GM19351 (cell line): ENCODE data around the gene SLC49A3.
"Not testable (repeated sequence)": the region's sequence is repeated elsewhere in the genome, so short reads cannot be mapped to it uniquely, and the experiment has no call there.

Experiments
- ATAC-seq: cut with Tn5 transposase; IDR thresholded peaks from one replicate; pipeline ENCODE4 v1.9.1; 2021; ENCODE audit warnings: mild to moderate bottlenecking, moderate library complexity; ENCODE audit not compliant: unreplicated experiment

Gene SLC49A3

DNA sequence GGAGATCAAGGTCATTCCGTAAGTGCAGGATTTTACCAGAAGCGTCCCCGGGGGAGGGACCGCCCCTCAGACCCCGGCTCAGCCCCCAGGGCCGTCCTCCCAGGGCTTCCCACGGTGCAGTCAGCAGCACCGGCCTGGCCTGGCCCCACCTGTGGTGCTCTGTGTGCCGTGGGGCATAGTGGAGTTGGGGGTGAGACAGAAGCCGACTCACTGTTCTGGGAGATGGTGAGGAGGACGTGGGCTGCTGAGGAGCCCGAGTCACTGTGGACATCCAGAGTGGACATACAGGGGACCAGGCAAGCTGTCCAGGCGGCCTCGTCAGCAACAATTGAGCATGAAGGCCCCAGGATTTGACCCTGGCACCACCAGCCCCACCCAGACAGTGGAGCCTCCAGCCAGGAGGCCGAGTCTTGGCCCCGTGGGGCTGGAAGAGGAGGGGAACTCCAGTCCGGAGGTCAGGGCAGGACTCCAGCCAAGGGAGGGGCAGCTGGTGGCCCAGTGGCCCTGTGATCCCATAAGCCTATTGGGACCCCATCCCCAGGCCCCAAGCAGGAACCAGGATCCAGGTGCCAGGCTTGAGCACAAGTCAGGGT, 34.0 kb downstream of the SLC49A3 start:
- no peak for ATAC-seq

- no peak for ATAC-seq
These were observed 34.5 kb downstream of the SLC49A3 start for GRCh38 chr4:654503-654845.

GRCh38 chr4:653831-654502, 35.0 kb downstream of the SLC49A3 start:
- ATAC-seq, result no peak

DNA sequence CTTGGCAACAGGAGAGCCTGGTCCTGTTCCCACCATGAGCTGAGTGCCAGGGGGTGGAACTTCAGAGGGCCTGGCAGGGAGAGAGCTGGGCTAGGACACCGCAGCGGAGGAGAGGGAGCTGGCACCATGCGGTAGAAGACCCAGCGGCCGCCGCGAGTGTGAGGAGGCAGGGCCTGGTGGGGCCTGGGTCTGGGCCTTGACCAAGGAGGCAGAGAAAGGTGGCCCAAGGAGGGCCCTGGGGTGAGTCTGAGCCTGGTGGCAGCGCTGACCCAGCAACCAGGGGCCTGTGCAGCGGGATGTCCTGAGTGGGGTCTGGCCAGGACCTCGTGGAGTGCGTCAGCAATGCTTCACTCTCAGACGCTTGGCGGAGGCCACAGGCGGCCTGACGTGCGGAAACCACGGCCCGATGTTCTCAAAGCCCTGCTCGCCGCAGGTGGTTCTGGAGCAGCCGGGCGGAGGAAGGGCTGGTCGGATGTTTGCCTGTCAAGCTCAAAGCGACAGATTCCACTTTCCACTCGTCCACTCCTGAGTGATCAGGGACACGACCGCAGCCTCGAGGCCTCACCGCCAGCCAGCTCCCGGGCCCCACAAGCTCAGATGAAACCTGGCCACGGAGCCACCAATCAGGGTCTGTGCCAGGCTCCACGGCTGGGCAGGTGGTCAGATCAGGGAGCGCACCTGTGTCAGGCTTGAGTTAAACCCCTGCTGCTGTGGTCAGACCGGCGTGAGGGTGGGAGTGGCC, 35.7 kb downstream of the SLC49A3 start:
- no peak for ATAC-seq

- ATAC-seq, result no peak
These were observed 36.9 kb downstream of the SLC49A3 start for GRCh38 chr4:651884-652642.

DNA sequence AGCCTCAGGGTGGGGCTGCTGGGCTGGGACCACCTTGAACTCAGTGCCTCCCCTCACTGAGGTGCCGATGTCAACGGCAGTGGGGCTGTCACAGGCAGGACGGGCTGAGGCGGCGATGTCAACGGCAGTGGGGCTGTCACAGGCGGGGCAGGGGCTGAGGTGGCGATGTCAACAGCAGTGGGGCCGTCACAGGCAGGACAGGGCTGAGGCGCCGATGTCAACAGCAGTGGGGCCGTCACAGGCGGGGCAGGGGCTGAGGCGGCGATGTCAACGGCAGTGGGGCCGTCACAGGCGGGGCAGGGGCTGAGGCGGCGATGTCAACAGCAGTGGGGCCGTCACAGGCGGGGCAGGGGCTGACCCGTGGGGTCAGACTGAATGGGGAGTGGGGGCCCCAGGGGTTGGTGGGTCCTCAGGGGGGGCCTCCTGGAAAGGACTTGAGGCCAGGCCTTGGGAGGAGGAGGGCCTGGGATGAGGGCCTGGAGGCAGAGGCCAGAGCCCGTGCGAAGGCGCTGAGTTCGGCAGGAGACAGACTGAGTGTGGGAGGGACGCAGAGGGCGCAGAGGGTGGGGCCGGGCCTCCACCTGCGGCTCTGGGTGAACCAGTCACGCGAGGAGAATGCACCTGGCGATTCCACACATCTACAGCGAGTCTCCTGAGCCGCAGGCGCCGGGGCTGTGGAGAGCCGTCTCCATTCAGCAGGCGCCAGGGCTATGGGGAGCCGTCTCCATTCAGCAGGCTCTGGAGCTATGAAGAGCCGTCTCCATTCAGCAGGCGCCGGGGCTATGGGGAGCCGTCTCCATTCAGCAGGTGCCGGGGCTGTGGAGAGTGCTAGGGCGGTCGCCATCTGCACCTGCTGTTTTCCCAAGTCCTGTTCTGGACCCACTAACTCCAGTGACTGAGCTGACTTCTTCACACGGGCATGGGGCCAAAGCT, 37.7 kb downstream of the SLC49A3 start:
- ATAC-seq, result no peak

DNA sequence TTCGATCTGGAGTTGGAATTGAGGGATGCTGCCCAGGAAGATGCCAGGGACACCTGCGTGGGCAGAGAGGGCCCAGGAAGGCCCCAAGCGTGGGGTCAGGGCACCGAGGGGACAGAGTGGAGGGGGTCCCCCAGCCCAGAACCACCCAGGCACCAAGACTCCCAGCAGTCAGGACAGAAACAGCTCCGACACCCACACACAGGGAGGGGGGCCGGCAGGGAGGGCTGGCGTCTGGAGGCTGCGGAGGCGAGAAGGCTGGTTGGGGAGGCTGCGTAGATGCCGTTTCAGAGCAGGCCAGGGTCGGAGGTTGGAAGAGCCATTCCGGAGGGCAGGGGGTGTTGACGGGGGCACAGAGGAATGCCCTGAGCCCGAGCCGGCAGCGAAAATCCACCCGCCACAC, 38.5 kb downstream of the SLC49A3 start:
- no peak for ATAC-seq

- no peak for ATAC-seq
These were observed 39.1 kb downstream of the SLC49A3 start for GRCh38 chr4:649751-650310.

- no peak for ATAC-seq
These were observed 39.7 kb downstream of the SLC49A3 start for GRCh38 chr4:649293-649625.

DNA sequence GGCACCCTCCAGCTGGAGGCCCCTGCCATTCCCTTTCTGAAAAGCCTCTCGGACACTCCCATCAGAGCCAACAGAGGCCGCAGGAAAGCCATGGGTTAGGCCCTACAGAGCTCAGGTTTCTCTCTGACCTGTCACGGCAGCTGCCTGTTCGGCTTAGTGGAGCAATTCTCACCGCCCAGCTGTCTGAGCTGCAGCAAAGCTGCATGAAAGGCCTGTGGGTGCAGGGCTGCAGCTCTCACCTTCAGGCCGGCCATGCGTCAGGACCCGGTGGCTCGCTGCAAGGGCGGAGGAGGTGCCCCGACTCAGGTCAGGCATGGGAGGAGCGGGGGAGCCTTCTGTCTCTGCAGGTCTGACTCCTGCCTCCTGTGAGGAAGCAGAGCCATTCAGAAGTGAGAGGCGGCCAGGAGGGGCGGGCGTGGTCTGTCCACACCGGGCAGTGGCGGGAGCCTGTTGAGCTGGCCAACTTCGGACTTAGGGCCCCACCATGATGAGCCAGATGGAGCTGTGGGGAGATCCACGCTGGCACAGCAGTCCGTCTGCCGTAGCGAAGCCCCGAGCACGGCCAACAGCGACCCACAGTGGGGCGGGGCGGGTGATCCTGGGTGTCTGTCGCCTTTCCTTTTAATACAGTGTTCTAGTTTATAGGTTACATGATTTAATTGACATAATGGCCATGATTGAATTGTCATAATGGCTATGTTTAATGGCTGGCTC, 40.2 kb downstream of the SLC49A3 start:
- no peak for ATAC-seq

- ATAC-seq, result no peak
These were observed 41.5 kb downstream of the SLC49A3 start for GRCh38 chr4:647481-647880.

DNA sequence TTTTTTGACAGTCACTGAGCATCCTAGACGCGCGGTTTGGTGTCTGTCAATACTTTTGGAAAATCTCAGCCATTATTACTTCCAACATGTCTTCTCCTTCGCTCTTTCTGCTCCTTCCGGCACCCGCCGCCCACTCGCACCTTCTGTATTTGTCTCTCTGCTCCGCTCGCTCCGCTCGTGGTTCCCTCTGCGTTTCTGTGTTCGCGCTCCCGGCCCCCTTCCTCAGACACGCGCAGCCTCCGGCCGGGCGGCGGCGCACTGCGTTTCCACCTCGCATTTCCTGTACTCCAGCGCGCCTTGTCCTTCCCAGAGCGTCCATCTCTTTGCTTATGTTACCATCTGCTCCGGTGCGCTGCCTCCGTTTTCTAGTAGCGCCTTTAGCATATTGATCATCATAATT, 42.5 kb downstream of the SLC49A3 start:
- ATAC-seq, result no peak

DNA sequence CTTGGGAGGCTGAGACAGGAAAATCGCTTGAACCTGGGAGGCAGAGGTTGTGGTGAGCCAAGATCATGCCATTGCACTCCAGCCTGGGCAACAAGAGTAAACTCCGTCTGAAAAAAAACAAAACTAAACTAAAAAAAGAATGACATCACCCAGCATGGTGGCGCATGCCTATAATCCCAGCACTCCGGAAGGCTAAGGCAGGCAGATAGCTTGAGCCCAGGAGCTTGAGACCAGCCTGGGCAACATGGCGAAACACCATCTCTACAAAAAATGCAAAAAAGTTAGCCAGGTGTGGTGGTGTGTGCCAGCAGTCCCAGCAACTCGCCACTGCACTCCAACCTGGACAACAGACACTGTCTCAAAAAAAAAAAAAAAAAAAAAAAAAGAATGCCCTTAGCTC, 46.6 kb downstream of the SLC49A3 start:
- not testable (repeated sequence) for ATAC-seq

GRCh38 chr4:637536-638280, 51.2 kb downstream of the SLC49A3 start:
- ATAC-seq, result no peak

DNA sequence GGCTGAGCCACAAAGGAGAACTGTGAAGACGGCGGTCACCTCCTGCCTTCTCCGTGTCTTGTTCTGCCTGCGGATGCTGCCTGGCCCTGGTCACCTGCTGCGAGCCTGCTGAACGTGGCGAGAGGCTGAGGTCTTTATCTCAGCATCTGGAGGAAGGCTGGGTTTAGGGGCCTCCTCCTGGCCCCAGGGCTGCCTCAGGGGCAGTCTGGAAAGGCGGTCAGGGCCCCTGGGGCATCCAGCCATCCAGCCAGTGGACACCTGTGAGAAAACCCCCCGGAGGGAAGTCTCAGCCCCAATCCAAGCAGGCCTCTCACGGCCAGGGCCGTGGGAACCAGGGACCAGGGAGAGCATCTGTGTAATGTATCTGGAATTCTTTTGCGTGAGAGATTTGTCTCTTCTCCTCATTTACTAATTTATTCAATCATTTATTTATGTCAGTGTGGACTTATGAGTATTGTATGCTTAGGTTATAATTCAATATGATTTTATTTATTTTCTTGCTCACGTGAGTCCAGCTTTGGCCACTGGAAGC, 52.3 kb downstream of the SLC49A3 start:
- no peak for ATAC-seq

DNA sequence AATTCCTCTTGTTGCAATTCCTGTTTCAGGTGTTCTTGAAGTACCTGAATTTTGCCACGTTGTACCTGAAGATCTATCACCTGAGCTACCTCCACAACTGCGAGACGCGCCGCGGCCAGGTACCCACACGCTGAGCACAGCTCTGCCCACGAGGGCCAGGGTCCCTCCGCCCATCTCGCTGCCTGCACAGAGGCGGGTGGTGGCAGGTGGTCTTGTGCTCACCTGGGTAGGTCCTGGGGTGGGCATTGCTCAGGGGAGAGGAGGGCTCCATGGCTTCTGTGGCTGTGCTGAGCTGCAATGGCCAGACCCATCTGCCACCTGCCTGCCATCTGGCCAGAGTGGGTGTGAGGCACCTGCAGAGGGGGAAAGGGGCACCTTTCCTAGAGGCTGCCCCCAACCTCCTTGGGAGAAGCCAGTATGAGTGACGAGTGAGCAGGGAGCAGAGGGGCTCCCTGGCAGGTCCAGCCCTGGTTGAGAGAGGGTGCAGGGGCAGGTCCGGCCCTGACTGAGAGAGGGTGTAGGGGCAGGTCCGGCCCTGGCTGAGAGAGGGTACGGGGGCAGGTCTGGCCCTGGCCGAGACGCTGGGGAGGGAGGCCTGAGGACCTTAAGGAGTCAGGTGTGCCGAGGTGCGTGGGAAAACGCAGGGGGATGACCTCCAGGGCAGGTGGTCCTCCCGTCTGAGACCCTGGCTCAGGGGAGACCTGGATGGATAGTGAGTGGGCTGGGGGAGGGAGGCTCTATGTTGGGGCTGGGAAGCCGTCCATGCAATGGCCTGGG, 52.9 kb downstream of the SLC49A3 start:
- no peak for ATAC-seq

- ATAC-seq, result not testable (repeated sequence)
These were observed 53.7 kb downstream of the SLC49A3 start for GRCh38 chr4:635066-635835.
